Measurements from ENCODE around the gene MYCBP2.

MYCBP2 gene

GRCh38 chr13:77094773-77095172 lies 232.1 kb downstream of the MYCBP2 start:
- H3K4me3 ChIP-seq (ENCODE audit: low read length), result no peak overlapping the region
- no peak for DNase-seq (ENCODE audit: low read depth)
- TF ChIP-seq CTCF (conservative IDR thresholded peaks at IDR 0.05; ENCODE audit: low read depth, low read length), result no peak

- no peak overlapping the region for H3K4me3 ChIP-seq (ENCODE audit: low read length)
- TF ChIP-seq CTCF (conservative IDR thresholded peaks at IDR 0.05; ENCODE audit: low read depth, low read length), result no peak
- DNase-seq (ENCODE audit: low read depth), result no peak
These were observed 233.2 kb downstream of the MYCBP2 start for GRCh38 chr13:77093735-77094134.

GRCh38 chr13:77084755-77085154 lies 242.1 kb downstream of the MYCBP2 start:
- no peak for TF ChIP-seq CTCF (conservative IDR thresholded peaks at IDR 0.05; ENCODE audit: low read depth, low read length)
- H3K4me3 ChIP-seq (ENCODE audit: low read length), result no peak overlapping the region
- DNase-seq (ENCODE audit: low read depth), result no peak

DNA sequence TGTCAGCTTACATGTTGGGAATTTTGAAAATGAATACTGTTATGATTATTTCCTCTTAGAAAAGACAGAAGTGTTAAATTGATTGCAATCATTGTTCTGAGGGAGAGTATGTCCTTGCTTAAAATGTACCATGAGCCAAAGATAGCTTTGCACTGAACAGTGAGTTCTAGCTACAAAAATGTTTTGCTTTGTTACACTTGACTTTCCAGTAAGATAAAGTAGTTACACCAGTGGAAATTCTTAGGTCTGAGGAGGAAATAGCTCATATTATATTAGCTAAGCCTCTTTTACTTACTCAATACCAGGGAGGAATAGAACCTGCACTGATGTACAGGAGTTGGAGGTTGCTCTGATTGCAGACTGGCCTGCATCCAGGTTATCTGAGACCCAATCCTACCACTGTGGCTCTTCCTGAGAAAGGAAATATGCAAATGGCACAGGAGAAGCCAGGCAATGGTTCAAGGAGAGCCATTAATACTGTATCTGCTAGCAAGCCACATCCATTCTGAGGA lies 246.9 kb downstream of the MYCBP2 start:
- no peak overlapping the region for H3K4me3 ChIP-seq (ENCODE audit: low read length)
- no peak for DNase-seq (ENCODE audit: low read depth)
- no peak for TF ChIP-seq CTCF (conservative IDR thresholded peaks at IDR 0.05; ENCODE audit: low read depth, low read length)

DNA sequence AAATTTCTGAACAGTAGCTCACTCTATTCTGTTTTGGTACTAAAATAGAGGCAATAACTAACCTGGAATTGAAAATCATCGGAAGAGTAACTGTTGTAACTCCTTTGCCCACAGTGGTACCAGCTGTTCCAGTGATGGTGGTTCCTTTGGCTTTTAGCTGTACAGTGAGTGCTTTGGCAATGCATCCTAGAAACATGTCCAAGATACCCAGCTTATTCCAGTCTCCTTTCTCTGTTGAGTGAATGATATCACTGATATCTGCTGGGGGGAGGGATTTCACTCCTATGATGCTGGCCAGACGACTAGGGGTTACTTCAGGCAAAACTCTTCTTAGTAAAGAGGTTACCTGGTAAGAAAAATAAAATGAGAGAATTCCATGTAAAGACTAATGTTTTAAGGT lies 259.4 kb downstream of the MYCBP2 start:
- DNase-seq (ENCODE audit: low read depth), result no peak
- no peak overlapping the region for H3K4me3 ChIP-seq (ENCODE audit: low read length)
- no peak for TF ChIP-seq CTCF (conservative IDR thresholded peaks at IDR 0.05; ENCODE audit: low read depth, low read length)

- no peak for DNase-seq (ENCODE audit: low read depth)
- TF ChIP-seq CTCF (conservative IDR thresholded peaks at IDR 0.05; ENCODE audit: low read depth, low read length), result no peak
- H3K4me3 ChIP-seq (ENCODE audit: low read length), result no peak overlapping the region
These were observed 261.3 kb downstream of the MYCBP2 start for GRCh38 chr13:77065461-77066147.

DNA sequence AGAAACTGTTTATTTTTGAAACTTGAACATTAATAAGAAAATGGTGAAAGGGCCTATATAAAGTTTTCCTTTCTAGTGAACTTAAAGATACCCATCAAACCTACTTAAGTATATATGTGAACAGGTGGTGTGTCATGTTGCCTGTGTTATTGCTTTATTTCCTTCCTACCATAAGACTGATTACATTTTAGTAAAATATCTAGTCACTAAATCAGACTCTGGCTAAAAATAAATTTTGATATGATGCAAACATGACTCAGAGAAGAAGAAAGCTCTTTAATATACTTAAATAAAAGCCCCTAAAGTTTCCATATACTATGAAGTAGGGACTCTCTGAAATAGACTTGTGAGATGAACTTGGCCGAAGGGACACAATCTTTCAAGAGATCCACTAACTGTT lies 264.8 kb downstream of the MYCBP2 start:
- no peak for DNase-seq (ENCODE audit: low read depth)

More for the DNA sequence above, 264.8 kb downstream of the MYCBP2 start:
- no peak overlapping the region for H3K4me3 ChIP-seq (ENCODE audit: low read length)
- no peak for TF ChIP-seq CTCF (conservative IDR thresholded peaks at IDR 0.05; ENCODE audit: low read depth, low read length)
